ENCODE results near the gene OTC.

The OTC gene

DNA sequence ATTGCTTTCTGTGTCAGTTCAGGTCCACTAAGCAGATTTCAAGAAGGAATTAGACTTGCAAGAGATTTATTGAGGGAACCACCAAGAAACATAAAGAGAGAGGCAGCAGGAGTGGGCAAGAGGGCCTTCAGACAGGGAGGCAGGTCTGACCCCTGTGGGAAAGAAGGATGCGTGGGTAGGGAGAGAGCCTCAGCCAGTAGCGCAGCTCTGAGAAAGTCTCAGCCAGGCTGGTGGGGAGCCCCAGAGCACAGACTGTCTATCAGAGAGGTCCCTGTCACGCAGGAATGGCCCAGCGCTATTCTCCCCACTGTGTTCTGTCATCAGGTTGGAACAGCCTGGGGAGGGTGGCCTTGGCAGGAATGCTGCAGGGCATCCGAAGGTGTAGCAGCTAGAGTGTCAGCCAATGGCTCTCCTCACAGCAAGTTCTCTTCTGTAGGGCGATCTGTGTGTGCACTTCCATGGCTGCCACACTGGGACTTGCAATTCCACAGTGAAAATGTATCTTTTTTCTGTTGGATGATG is 48.0 kb downstream of the OTC start:
- no peak overlapping the region for H3K4me3 Mint-ChIP-seq
- ATAC-seq, result no peak
- H3K36me3 Mint-ChIP-seq, result no peaks in the 10 kb centered on the region
- H3K4me1 Mint-ChIP-seq, result no peaks in the 10 kb centered on the region
- DNase-seq (ENCODE audit: low spot score in 2 of 2), result no peak
- no peaks in the 10 kb centered on the region for H3K9me3 Mint-ChIP-seq
- H3K27ac Mint-ChIP-seq, result no peak overlapping the region

DNA sequence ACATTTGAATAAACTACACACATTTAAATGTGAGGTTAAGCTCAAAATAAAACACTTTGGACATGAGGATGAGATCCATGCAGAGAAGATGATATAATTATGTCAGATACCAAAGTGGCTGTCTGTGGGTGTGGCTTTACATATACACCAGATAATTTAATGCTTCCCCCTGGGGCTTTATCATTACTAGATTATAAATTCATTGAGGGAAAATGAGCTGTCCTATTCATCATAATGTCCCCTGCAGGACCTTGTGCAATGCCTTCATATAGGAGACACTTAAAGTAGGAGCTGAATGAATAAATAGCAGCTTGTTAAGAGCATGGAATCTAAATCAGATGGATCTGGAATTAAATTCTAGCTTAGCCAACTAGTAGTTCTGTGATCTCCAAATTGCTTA is 49.7 kb downstream of the OTC start:
- ATAC-seq (no peak), DNase-seq (ENCODE audit: low spot score in 2 of 2) (no peak)
- Mint-ChIP-seq H3K4me1 (no peaks in the 10 kb centered on the region), H3K9me3 (no peaks in the 10 kb centered on the region), H3K4me3 (no peak overlapping the region), H3K27ac (no peak overlapping the region), H3K36me3 (no peaks in the 10 kb centered on the region)

DNA sequence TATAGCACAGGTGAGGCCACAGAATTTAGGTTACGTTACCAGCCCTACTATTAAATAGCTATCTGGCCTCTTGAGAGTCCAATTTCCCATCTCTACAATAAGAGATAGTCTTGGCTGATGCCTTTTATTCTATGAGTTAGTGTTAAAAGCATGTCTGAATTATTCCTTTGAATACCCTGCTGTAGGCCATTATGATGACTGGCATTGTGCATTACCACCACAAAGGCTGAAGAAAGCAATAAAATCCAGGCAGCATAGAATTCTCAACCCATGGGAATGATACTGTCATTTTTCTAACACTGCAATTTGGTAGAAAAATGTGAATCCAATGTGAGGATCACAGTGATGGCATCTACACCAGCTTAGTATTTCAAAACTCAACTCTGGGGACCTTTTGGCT is 51.4 kb downstream of the OTC start:
- H3K27ac Mint-ChIP-seq, result no peak overlapping the region

DNA sequence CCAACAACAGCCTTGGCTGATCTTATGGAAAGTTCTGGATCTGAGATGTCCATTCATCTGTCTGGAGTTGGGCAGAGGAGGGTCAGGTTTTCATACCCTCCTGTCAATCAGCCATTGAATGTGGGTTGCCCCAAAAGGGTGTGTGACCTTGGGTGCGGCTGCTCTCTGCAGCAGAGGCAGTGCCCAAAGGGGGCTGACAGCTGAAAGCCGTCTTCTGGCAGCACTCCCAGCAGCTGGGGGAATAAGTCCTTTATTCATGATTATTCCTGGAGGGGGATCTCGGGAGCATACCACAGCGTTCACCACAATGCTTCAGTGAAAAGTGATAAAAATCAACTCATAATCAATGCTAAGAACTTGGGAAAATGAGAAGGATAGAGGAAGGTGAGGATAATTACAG is 54.7 kb downstream of the OTC start:
- H3K4me3 Mint-ChIP-seq, result no peak overlapping the region
- H3K9me3 Mint-ChIP-seq, result no peaks in the 10 kb centered on the region
- DNase-seq (ENCODE audit: low spot score in 2 of 2) (no peak), ATAC-seq (no peak)
- H3K36me3 Mint-ChIP-seq, result no peaks in the 10 kb centered on the region
- H3K4me1 Mint-ChIP-seq, result no peaks in the 10 kb centered on the region
- H3K27ac Mint-ChIP-seq, result no peak overlapping the region

More for the DNA sequence above, 51.4 kb downstream of the OTC start:
- ATAC-seq (no peak), DNase-seq (ENCODE audit: low spot score in 2 of 2) (no peak)
- Mint-ChIP-seq H3K4me1 (no peaks in the 10 kb centered on the region), H3K9me3 (no peaks in the 10 kb centered on the region), H3K4me3 (no peak overlapping the region), H3K36me3 (no peaks in the 10 kb centered on the region)

DNA sequence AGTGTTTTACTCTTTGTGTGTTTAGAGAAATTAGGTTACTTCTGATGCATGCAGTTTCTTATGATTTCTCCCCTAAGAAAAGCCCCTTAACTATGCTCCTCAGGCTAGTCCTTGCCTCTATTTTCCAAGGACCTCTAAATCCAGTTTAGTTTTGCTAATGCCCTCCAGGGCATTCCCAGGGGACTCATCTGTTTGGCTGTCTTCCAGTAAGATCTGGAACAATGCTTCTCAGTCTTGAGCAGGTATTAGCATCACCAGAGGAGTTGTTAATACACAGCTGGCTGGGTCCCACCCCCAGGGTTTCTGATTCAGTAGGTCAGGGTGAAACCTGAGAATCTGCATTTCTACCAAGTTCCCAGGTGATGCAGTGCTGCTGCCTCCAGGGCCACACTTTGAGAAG is 56.9 kb downstream of the OTC start:
- ATAC-seq, result no peak

DNA sequence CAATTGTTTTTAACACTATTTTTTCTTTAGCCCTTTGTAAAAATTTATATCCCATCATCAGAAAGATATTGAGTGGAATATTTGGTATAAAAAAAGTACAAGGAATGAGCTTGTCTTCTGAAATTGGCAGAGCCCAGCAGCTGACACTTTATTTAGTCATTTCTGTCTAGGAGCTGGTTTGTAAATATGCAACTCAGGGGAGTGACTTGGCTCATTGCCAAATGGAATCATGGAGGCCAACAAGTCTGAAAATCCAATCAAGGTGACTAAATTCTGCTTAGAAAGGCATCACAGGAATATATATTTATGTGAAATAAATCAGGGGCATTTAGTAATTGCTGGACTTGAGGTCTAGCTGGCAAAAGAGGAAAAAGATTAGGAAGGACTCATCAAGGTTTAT is 74.4 kb downstream of the OTC start:
- DNase-seq (ENCODE audit: low spot score in 2 of 2) (no peak), ATAC-seq (no peak)
- H3K36me3 Mint-ChIP-seq, result no peaks in the 10 kb centered on the region

More for the DNA sequence above, 56.9 kb downstream of the OTC start:
- H3K9me3 Mint-ChIP-seq, result no peaks in the 10 kb centered on the region
- H3K36me3 Mint-ChIP-seq, result no peaks in the 10 kb centered on the region
- no peak overlapping the region for H3K4me3 Mint-ChIP-seq
- DNase-seq (ENCODE audit: low spot score in 2 of 2), result no peak
- H3K27ac Mint-ChIP-seq, result no peak overlapping the region
- H3K4me1 Mint-ChIP-seq, result no peaks in the 10 kb centered on the region

DNA sequence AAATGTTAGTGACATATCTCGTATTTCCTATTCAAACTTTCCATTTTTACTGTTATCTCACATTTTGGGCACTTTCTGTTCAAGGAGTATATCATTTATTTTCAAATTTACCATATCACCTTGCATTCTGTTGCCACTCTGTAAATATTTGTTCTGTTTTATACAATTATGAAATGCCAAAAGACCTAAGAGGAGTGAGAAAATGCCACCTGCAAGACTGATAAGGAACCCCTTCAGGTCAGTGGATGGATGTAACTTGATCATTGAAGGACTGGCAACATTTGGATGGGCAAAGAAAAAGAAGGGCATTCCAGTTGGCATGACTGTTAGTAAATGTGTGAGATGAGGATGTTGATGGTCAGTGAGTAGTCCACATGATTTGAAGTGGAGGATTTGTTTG is 79.1 kb downstream of the OTC start:
- no peak for DNase-seq (ENCODE audit: low spot score in 2 of 2)
- H3K9me3 Mint-ChIP-seq, result no peaks in the 10 kb centered on the region
- no peaks in the 10 kb centered on the region for H3K36me3 Mint-ChIP-seq
- no peak overlapping the region for H3K4me3 Mint-ChIP-seq
- H3K4me1 Mint-ChIP-seq, result no peaks in the 10 kb centered on the region
- ATAC-seq, result no peak
- H3K27ac Mint-ChIP-seq, result no peak overlapping the region

More for the DNA sequence above, 74.4 kb downstream of the OTC start:
- no peak overlapping the region for H3K4me3 Mint-ChIP-seq
- H3K27ac Mint-ChIP-seq, result no peak overlapping the region
- no peaks in the 10 kb centered on the region for H3K9me3 Mint-ChIP-seq
- no peaks in the 10 kb centered on the region for H3K4me1 Mint-ChIP-seq

DNA sequence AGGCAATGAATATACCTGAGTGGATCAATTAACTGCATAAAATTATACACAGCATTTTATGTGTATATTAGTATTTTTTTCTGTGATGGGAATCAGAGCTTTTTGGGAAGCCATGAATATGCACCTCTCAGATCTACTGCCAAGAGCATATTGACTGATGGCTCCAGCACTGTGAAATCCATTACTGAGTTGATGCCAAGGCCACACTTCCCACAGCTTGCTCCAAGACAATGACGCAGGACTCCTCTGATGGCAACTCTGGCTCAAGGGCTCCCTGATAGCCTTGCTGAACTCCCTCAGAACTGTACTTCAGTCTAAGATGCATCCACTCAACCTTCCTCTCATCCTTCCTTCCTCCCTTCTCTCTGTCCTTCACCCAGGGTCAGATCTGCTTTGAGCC is 82.7 kb downstream of the OTC start:
- no peaks in the 10 kb centered on the region for H3K36me3 Mint-ChIP-seq
- H3K27ac Mint-ChIP-seq, result no peak overlapping the region
- H3K4me1 Mint-ChIP-seq, result no peaks in the 10 kb centered on the region
- DNase-seq (ENCODE audit: low spot score in 2 of 2), result no peak
- no peaks in the 10 kb centered on the region for H3K9me3 Mint-ChIP-seq
- H3K4me3 Mint-ChIP-seq, result no peak overlapping the region
- ATAC-seq, result no peak

DNA sequence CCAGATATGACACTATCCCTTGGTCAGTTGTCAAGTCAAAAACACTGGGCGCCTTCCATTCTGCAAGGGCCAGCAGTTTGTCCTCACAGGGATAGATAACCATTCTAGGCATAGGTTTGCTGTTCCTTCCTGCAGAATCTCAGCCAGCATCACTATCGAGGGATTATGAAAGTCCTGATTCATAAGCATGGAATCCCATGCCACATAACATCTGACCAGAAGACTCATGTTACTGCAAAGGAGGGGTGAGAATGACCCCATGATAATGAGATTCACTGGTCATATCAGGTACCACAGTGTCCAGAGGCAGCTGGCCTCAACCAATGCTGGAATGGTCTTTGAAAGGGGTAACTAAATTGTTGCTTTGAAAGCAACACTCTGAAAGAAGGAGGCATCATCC is 84.7 kb downstream of the OTC start:
- H3K27ac Mint-ChIP-seq, result no peak overlapping the region
- H3K9me3 Mint-ChIP-seq, result no peaks in the 10 kb centered on the region
- ATAC-seq (no peak), DNase-seq (ENCODE audit: low spot score in 2 of 2) (no peak)
- H3K36me3 Mint-ChIP-seq, result no peaks in the 10 kb centered on the region
- no peak overlapping the region for H3K4me3 Mint-ChIP-seq
- H3K4me1 Mint-ChIP-seq, result no peaks in the 10 kb centered on the region

DNA sequence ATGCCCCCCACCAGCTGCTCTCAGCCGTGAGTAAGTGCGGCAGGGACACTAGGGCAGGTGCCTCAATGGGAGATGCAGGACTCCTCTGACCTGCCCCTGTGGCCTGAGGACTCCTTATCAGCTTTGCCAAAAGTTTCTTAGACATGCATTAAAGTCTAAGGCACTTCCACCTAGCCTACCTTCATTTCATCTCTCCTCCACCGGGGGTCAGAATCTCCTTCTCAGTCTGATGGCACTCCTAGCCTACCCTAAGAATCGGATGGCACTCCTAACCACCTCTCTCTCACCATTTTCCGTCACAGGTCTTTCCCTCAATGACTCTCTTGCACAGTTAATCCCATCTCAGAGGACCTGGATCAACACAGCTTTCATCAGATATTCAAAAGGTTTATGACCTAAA is 85.9 kb downstream of the OTC start:
- Mint-ChIP-seq H3K36me3 (no peaks in the 10 kb centered on the region), H3K4me3 (no peak overlapping the region), H3K27ac (no peak overlapping the region), H3K4me1 (no peaks in the 10 kb centered on the region), H3K9me3 (no peaks in the 10 kb centered on the region)
- no peak for ATAC-seq
- no peak for DNase-seq (ENCODE audit: low spot score in 2 of 2)

DNA sequence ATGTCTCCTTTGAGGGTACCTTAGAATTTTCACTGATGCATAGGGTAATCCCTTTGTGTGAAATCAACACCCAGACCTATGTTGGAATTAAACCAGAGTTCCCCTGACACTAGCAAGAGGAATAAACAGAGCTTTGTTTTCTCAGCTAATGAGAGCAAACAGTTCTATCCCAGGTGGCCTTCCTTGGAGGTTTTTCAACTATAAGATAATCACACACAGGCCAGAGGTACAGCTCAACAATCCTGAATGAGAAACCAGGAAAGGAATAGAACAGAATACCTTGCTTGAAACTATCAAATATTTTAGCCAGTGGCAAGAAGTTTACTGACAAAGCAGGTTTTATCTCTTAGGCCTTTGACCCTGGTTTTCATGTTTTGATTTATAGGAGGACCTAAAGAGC is 100.2 kb downstream of the OTC start:
- ATAC-seq (no peak), DNase-seq (ENCODE audit: low spot score in 2 of 2) (no peak)
- Mint-ChIP-seq H3K9me3 (no peaks in the 10 kb centered on the region), H3K36me3 (no peaks in the 10 kb centered on the region), H3K4me1 (no peaks in the 10 kb centered on the region), H3K4me3 (no peak overlapping the region), H3K27ac (no peak overlapping the region)

DNA sequence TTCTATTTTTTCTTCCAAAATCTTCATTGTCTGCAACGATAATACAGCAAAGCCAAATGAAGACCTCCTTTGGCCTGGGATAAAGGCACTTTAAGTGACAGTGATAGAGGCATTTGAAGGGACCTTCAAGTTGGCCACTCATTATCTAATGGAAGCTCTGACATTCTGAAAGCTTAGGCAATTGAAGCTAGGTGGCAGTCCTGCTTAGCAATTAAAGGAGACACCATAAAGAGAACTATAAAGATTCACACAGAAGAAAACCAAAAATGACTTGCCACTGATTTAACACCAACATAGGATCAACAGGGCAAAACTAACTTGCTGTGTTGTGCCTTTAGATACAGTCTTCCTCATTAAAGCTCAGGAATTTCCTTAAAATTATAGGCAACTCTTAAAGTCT is 105.7 kb downstream of the OTC start:
- Mint-ChIP-seq H3K4me1 (no peaks in the 10 kb centered on the region), H3K9me3 (no peaks in the 10 kb centered on the region), H3K27ac (no peak overlapping the region), H3K4me3 (no peak overlapping the region), H3K36me3 (no peaks in the 10 kb centered on the region)
- DNase-seq (ENCODE audit: low spot score in 2 of 2), result no peak
- no peak for ATAC-seq

DNA sequence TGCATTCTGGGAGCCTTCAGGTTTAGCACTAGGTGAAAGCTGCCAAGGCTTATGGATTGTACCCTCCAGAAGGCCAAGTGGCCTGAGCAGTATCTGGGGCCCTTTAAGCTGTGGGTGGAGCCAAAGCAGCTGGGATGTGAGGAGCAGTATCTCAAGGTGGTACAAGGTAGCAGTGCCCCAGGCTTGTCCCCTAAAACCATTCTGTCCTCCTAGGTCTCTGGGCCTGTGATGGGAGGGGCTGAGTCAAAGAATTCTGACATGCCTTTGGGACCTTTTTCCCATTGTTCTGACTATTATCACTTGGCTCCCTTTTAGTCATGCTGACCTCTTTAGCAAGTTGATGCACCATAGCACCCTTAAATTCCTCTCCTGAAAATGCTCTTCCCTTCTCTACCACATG is 109.9 kb downstream of the OTC start:
- H3K4me3 Mint-ChIP-seq, result no peak overlapping the region
- DNase-seq (ENCODE audit: low spot score in 2 of 2) (no peak), ATAC-seq (no peak)
- no peaks in the 10 kb centered on the region for H3K9me3 Mint-ChIP-seq
- no peaks in the 10 kb centered on the region for H3K4me1 Mint-ChIP-seq
- no peak overlapping the region for H3K27ac Mint-ChIP-seq
- no peaks in the 10 kb centered on the region for H3K36me3 Mint-ChIP-seq

DNA sequence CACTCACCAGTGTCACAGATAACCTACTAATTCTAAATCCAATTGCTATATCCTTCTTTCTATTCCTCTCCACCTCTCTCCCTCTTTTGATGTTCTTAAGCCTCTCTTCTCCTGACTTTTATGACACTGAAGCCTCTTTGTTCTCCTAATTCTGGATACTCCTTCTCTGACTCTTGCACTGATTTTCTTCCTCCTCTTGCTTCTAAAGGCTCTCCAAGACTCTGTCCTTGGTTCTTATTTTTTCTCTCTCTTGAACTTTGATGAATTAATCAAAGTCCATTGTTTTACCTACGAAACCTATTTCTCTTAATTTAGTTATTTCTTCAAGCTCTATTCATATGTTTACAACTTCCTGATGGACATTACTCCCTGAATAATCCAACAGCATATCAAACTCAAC is 113.3 kb downstream of the OTC start:
- no peaks in the 10 kb centered on the region for H3K4me1 Mint-ChIP-seq
- H3K9me3 Mint-ChIP-seq, result no peaks in the 10 kb centered on the region
- no peak overlapping the region for H3K27ac Mint-ChIP-seq
- no peak for DNase-seq (ENCODE audit: low spot score in 2 of 2)
- H3K36me3 Mint-ChIP-seq, result no peaks in the 10 kb centered on the region
- no peak overlapping the region for H3K4me3 Mint-ChIP-seq
- ATAC-seq, result no peak

DNA sequence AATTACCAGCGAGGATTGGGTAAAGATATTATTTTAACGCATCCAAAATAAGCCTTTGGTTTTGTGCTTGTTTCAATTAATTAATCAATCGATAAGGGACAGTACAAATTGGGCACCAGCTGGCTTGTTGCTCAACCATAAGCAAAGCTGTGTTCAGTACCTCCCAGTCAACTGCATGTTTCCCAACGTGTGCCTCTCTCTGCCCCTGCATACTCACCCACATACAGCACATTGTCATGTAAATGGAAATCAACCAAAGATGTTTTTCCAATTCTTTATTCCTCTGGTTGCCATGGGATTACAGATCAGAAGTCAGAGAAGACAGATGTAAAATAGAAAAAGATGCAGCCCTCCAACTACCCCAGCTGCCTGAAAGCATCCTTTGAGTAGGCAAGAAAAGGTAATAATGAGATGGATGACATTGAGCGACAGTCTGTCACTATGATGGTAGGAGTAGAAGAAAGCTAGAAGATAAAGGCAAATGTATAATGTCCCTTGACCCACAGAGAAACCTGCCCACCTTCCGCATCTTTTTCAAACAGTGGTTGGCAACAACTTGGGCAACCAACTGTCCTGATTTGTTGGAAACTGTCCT is 116.3 kb downstream of the OTC start:
- no peaks in the 10 kb centered on the region for H3K36me3 Mint-ChIP-seq
- ATAC-seq (no peak), DNase-seq (ENCODE audit: low spot score in 2 of 2) (no peak)
- H3K9me3 Mint-ChIP-seq, result no peaks in the 10 kb centered on the region
- no peak overlapping the region for H3K27ac Mint-ChIP-seq
- no peaks in the 10 kb centered on the region for H3K4me1 Mint-ChIP-seq
- no peak overlapping the region for H3K4me3 Mint-ChIP-seq
